G401.6 (cell line): ENCODE data around the gene TBXAS1.

Experiments
- FAIRE-seq: peaks from 2 replicates; lab custom pipeline; 2012; peaks lifted over from hg19 to GRCh38; lab: Jason Lieb, UNC

TBXAS1 gene

GRCh38 chr7:139855498-139856270 is 26.6 kb downstream of the TBXAS1 start:
- no peak for FAIRE-seq

- no peak for FAIRE-seq
Observed at GRCh38 chr7:139857791-139858190, 28.7 kb downstream of the TBXAS1 start.

- no peak for FAIRE-seq
Observed at GRCh38 chr7:139860090-139860775, 31.2 kb downstream of the TBXAS1 start.

- FAIRE-seq = no peak
Observed at GRCh38 chr7:139861803-139862202, 32.7 kb downstream of the TBXAS1 start.

GRCh38 chr7:139866047-139866837 is 37.2 kb downstream of the TBXAS1 start:
- no peak for FAIRE-seq

GRCh38 chr7:139867847-139868246 is 38.8 kb downstream of the TBXAS1 start:
- no peak for FAIRE-seq

- FAIRE-seq = no peak
Observed at GRCh38 chr7:139869886-139870285, 40.8 kb downstream of the TBXAS1 start.

- no peak for FAIRE-seq
Observed at GRCh38 chr7:139870380-139870779, 41.3 kb downstream of the TBXAS1 start.

GRCh38 chr7:139871331-139871730 is 42.3 kb downstream of the TBXAS1 start:
- no peak for FAIRE-seq

- no peak for FAIRE-seq
Observed at GRCh38 chr7:139871820-139872219, 42.8 kb downstream of the TBXAS1 start.

GRCh38 chr7:139873593-139874301 is 44.7 kb downstream of the TBXAS1 start:
- no peak for FAIRE-seq

GRCh38 chr7:139874302-139874629 is 45.2 kb downstream of the TBXAS1 start:
- FAIRE-seq = no peak

GRCh38 chr7:139875821-139876241 is 46.8 kb downstream of the TBXAS1 start:
- no peak for FAIRE-seq

- no peak for FAIRE-seq
Observed at GRCh38 chr7:139876622-139877283, 47.7 kb downstream of the TBXAS1 start.

GRCh38 chr7:139883814-139884213 is 54.8 kb downstream of the TBXAS1 start:
- no peak for FAIRE-seq

GRCh38 chr7:139884441-139884840 is 55.4 kb downstream of the TBXAS1 start:
- no peak for FAIRE-seq

- FAIRE-seq = no peak
Observed at GRCh38 chr7:139885511-139885910, 56.4 kb downstream of the TBXAS1 start.

- no peak for FAIRE-seq
Observed at GRCh38 chr7:139886206-139886605, 57.1 kb downstream of the TBXAS1 start.

GRCh38 chr7:139886899-139887298 is 57.8 kb downstream of the TBXAS1 start:
- FAIRE-seq = no peak

GRCh38 chr7:139887992-139888481 is 59.0 kb downstream of the TBXAS1 start:
- no peak for FAIRE-seq

- FAIRE-seq = no peak
Observed at GRCh38 chr7:139889186-139889871, 60.3 kb downstream of the TBXAS1 start.
